OCI-LY1 (cell line): ENCODE data around the gene STAC2.

Experiments used
- CTCF ChIP-seq: fragments of 200-600 bp; sonication (generic), shearing (Covaris generic); IDR thresholded peaks from 2 replicates; pipeline ENCODE4 v1.5.1; 2017; ENCODE audit warnings: mild to moderate bottlenecking, antibody characterized with exemption, low read length, moderate library complexity, mixed read lengths
- EZH2 ChIP-seq: fragments of 200-600 bp; sonication (generic), shearing (Covaris generic); IDR thresholded peaks from 2 replicates; pipeline ENCODE4 v1.8.0; 2017; ENCODE audit warnings: borderline replicate concordance, mixed run types, mild to moderate bottlenecking, antibody characterized with exemption, low read length, moderate library complexity, mixed read lengths

- TF ChIP-seq CTCF (no peak), EZH2 (no peak)
These were observed 59.1 kb downstream of the STAC2 start for GRCh38 chr17:39166437-39167335.
